OCI-LY3 (cell line): ENCODE measurements around the gene SRXN1.

Experiments used
- EZH2phosphoT487 ChIP-seq: fragments of 200-600 bp; shearing (Covaris generic); IDR thresholded peaks from 2 replicates; pipeline ENCODE4 v1.6.1; 2018; ENCODE audit warnings: antibody characterized with exemption, mixed run types, low read depth
- TF ChIP-seq, protein P1 (sequence below): fragments of 200-600, 300-600 bp; sonication (generic); IDR thresholded peaks from 2 replicates; pipeline ENCODE4 v1.5.1; 2014; ENCODE audit warnings: antibody characterized with exemption, low read length, low read depth

DNA sequence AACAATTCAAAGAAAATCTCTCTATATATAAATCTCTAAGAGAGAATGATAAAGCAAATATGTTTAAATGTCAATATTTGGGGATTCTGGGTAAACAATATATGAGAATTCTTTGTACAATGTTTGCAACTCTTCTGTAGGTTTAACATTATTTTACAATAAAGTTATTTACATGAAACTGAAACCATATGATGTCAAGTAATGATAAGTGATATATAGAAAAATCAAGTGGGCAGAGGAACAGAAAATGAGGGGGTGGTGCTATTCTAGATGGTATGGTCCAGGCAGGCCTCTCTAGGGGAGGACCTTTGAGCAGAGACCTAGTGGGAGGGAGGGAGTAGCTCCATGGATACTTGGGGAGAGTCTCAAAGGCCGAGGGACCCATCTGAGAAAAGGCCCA lies 39.0 kb upstream of the SRXN1 start:
- TF ChIP-seq, protein P1, sequence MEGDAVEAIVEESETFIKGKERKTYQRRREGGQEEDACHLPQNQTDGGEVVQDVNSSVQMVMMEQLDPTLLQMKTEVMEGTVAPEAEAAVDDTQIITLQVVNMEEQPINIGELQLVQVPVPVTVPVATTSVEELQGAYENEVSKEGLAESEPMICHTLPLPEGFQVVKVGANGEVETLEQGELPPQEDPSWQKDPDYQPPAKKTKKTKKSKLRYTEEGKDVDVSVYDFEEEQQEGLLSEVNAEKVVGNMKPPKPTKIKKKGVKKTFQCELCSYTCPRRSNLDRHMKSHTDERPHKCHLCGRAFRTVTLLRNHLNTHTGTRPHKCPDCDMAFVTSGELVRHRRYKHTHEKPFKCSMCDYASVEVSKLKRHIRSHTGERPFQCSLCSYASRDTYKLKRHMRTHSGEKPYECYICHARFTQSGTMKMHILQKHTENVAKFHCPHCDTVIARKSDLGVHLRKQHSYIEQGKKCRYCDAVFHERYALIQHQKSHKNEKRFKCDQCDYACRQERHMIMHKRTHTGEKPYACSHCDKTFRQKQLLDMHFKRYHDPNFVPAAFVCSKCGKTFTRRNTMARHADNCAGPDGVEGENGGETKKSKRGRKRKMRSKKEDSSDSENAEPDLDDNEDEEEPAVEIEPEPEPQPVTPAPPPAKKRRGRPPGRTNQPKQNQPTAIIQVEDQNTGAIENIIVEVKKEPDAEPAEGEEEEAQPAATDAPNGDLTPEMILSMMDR: no peak
- no peak for TF ChIP-seq EZH2phosphoT487
